Astrocyte (in vitro differentiated cells and primary cell): ENCODE measurements around the gene PISD. TPM values are rescaled to one million over a fixed set of nuclear protein-coding genes. Genes with fewer than 3 reads are reported as not detected.
A peak's percentile ranks its signal among the peaks of the same experiment; 100 is the strongest.
"Not testable (repeated sequence)": the region's sequence is repeated elsewhere in the genome, so short reads cannot be mapped to it uniquely, and the experiment has no call there.

ENCODE experiments used
- DNase-seq: peaks from one replicate; pipeline ENCODE4 v3.0.0-alpha.2; 2010; ENCODE audit warnings: low read depth
- FAIRE-seq: peaks from 2 replicates; lab custom pipeline; 2011; peaks lifted over from hg19 to GRCh38; lab: Jason Lieb, UNC
- H2AFZ ChIP-seq: 2 replicates; pipeline ENCODE4 v1.6.0; 2012; ENCODE audit warnings: low read depth, low read length, inconsistent platforms
- H3K27ac ChIP-seq: 2 replicates; pipeline ENCODE4 v1.5.1; 2011; ENCODE audit warnings: low read depth, low read length, inconsistent platforms
- H3K27me3 ChIP-seq: 2 replicates; pipeline ENCODE4 v1.6.0; 2011; ENCODE audit warnings: low read length, inconsistent platforms; ENCODE audit not compliant: insufficient read depth
- H3K36me3 ChIP-seq: 2 replicates; pipeline ENCODE4 v1.5.1; 2011; ENCODE audit warnings: low read length, inconsistent platforms; ENCODE audit not compliant: insufficient read depth
- H3K4me1 ChIP-seq: 2 replicates; pipeline ENCODE4 v1.5.1; 2011; ENCODE audit warnings: low read length, inconsistent platforms; ENCODE audit not compliant: insufficient read depth
- H3K4me2 ChIP-seq: 2 replicates; pipeline ENCODE4 v1.6.0; 2012; ENCODE audit warnings: low read length, inconsistent platforms
- H3K4me3 ChIP-seq: 2 replicates; pipeline ENCODE4 v1.5.1; 2011; ENCODE audit warnings: low read depth, mild to moderate bottlenecking, low read length, inconsistent platforms; ENCODE audit not compliant: insufficient read depth
- H3K79me2 ChIP-seq: 2 replicates; pipeline ENCODE4 v1.6.0; 2012; ENCODE audit warnings: mild to moderate bottlenecking, low read length, inconsistent platforms; ENCODE audit not compliant: insufficient read depth
- H3K9ac ChIP-seq: 2 replicates; pipeline ENCODE4 v1.6.0; 2012; ENCODE audit warnings: mild to moderate bottlenecking, low read length, inconsistent platforms
- H3K9me3 ChIP-seq: 2 replicates; pipeline ENCODE4 v1.5.1; 2012; ENCODE audit warnings: low read depth, mild to moderate bottlenecking, low read length, inconsistent platforms; ENCODE audit not compliant: insufficient read depth
- H4K20me1 ChIP-seq: 2 replicates; pipeline ENCODE4 v1.6.0; 2012; ENCODE audit warnings: low read length, inconsistent platforms; ENCODE audit not compliant: insufficient read depth
- H3K27ac Mint-ChIP-seq: one replicate; pipeline ENCODE4 v1.8.0; 2021; ENCODE audit warnings: mild to moderate bottlenecking, mixed read lengths; ENCODE audit not compliant: unreplicated experiment
- H3K27me3 Mint-ChIP-seq: one replicate; pipeline ENCODE4 v1.8.0; 2021; ENCODE audit warnings: low read depth, mixed read lengths; ENCODE audit not compliant: unreplicated experiment
- H3K36me3 Mint-ChIP-seq: one replicate; pipeline ENCODE4 v1.8.0; 2021; ENCODE audit warnings: low read depth, mixed read lengths; ENCODE audit not compliant: unreplicated experiment
- H3K4me1 Mint-ChIP-seq: one replicate; pipeline ENCODE4 v1.8.0; 2021; ENCODE audit warnings: low read depth, mixed read lengths; ENCODE audit not compliant: unreplicated experiment
- H3K4me3 Mint-ChIP-seq: one replicate; pipeline ENCODE4 v1.8.0; 2021; ENCODE audit warnings: mild to moderate bottlenecking, moderate library complexity, mixed read lengths; ENCODE audit not compliant: unreplicated experiment
- H3K9me3 Mint-ChIP-seq: one replicate; pipeline ENCODE4 v1.8.0; 2021; ENCODE audit warnings: mild to moderate bottlenecking, mixed read lengths; ENCODE audit not compliant: unreplicated experiment
- CTCF ChIP-seq: IDR thresholded peaks from 2 replicates; pipeline ENCODE4 v1.5.1; 2011; ENCODE audit warnings: low read depth, mild to moderate bottlenecking, inconsistent platforms, low read length, moderate library complexity; ENCODE audit not compliant: insufficient read depth
- EZH2 ChIP-seq: IDR thresholded peaks from 2 replicates; pipeline ENCODE4 v1.6.1; 2012; ENCODE audit warnings: mild to moderate bottlenecking, low read length, inconsistent platforms; ENCODE audit not compliant: insufficient read depth
- total RNA-seq: library from RNA; stranded (reverse); gene quantifications from 2 replicates; pipeline ENCODE4 v1.2.1, GENCODE V29; 2021

The PISD gene
- total RNA-seq, 1 donor from 2014 or later: 43.2 TPM

GRCh38 chr22:31662668-31663037 lies 638 bp upstream of the PISD start:
- H3K36me3 Mint-ChIP-seq: no peaks in the 10 kb centered on the region
- Histone ChIP-seq H3K27ac (peak overlapping the region; percentile 94), H3K9me3 (no peaks in the 10 kb centered on the region), H4K20me1 (peaks cover 12% of the 10 kb centered on the region), H3K79me2 (peaks cover 42% of the 10 kb centered on the region), H3K4me3 (peak overlapping the region; percentile 99), H3K27me3 (no peaks in the 10 kb centered on the region), H3K9ac (peak overlapping the region; percentile 96), H3K4me2 (peak overlapping the region; percentile 95), H3K4me1 (peaks cover 4% of the 10 kb centered on the region), H3K36me3 (no peaks in the 10 kb centered on the region), H2AFZ (peak overlapping the region; percentile 86)
- peak overlapping the region; percentile 98 for H3K27ac Mint-ChIP-seq
- TF ChIP-seq CTCF: no peak
- TF ChIP-seq EZH2: no peak
- H3K4me1 Mint-ChIP-seq: peaks cover 14% of the 10 kb centered on the region
- DNase-seq (no peak), FAIRE-seq (no peak)
- H3K9me3 Mint-ChIP-seq: no peaks in the 10 kb centered on the region
- no peaks in the 10 kb centered on the region for H3K27me3 Mint-ChIP-seq
- peak overlapping the region; percentile 100 for H3K4me3 Mint-ChIP-seq

GRCh38 chr22:31660860-31661341 lies 1.1 kb downstream of the PISD start:
- FAIRE-seq, H3K36me3 Mint-ChIP-seq, H3K4me1 ChIP-seq, H3K27me3 Mint-ChIP-seq, H3K9me3 Mint-ChIP-seq, H3K36me3 ChIP-seq, H3K9me3 ChIP-seq, H3K27me3 ChIP-seq, H2AFZ ChIP-seq: not testable (repeated sequence)
- Histone ChIP-seq H4K20me1 (peaks cover 12% of the 10 kb centered on the region), H3K4me2 (peak overlapping the region; percentile 95), H3K79me2 (peaks cover 56% of the 10 kb centered on the region), H3K27ac (peak overlapping the region; percentile 94), H3K9ac (peak overlapping the region; percentile 96), H3K4me3 (peak overlapping the region; percentile 99)
- H3K4me3 Mint-ChIP-seq: peak overlapping the region; percentile 100
- peak; percentile 73 for DNase-seq
- H3K4me1 Mint-ChIP-seq: peaks cover 14% of the 10 kb centered on the region
- peak overlapping the region; percentile 98 for H3K27ac Mint-ChIP-seq

- DNase-seq (peak; percentile 22), FAIRE-seq (no peak)
- peaks cover 2% of the 10 kb centered on the region for H3K36me3 Mint-ChIP-seq
- Histone ChIP-seq H3K4me1 (peaks cover 4% of the 10 kb centered on the region), H3K27me3 (no peaks in the 10 kb centered on the region), H3K36me3 (no peaks in the 10 kb centered on the region), H2AFZ (no peak overlapping the region), H3K9ac (no peak overlapping the region), H3K4me3 (no peak overlapping the region), H3K4me2 (no peak overlapping the region), H3K9me3 (no peaks in the 10 kb centered on the region), H4K20me1 (peaks cover 20% of the 10 kb centered on the region), H3K27ac (no peak overlapping the region), H3K79me2 (peaks cover 72% of the 10 kb centered on the region)
- no peaks in the 10 kb centered on the region for H3K9me3 Mint-ChIP-seq
- H3K4me1 Mint-ChIP-seq: peaks cover 14% of the 10 kb centered on the region
- peak overlapping the region; percentile 4 for H3K4me3 Mint-ChIP-seq
- peak overlapping the region; percentile 67 for H3K27ac Mint-ChIP-seq
- TF ChIP-seq CTCF: no peak
- TF ChIP-seq EZH2: no peak
- H3K27me3 Mint-ChIP-seq: no peaks in the 10 kb centered on the region
These were observed 2.8 kb downstream of the PISD start for GRCh38 chr22:31659246-31659645.
